Erythroblast (primary cell): ENCODE results near the gene WDR20.
"Not testable (repeated sequence)": the region's sequence is repeated elsewhere in the genome, so short reads cannot be mapped to it uniquely, and the experiment has no call there.

Experiments used
- GATA1 ChIP-seq: IDR thresholded peaks from 2 replicates; pipeline ENCODE4 v1.6.1; 2011; ENCODE audit warnings: low read depth, mild to moderate bottlenecking, control low read depth, low read length, moderate library complexity
- POLR2A ChIP-seq: IDR thresholded peaks from 2 replicates; pipeline ENCODE4 v1.6.1; 2011; ENCODE audit warnings: mild to moderate bottlenecking, low read length

GRCh38 chr14:102135456-102135855, 4.2 kb upstream of the WDR20 start:
- TF ChIP-seq POLR2A, GATA1: not testable (repeated sequence)
